HG03103 (cell line): ENCODE measurements around the gene NMRAL1.

ENCODE experiments used
- ATAC-seq: cut with Tn5 transposase; IDR thresholded peaks from one replicate; pipeline ENCODE4 v1.9.1; 2021; ENCODE audit warnings: low read depth; ENCODE audit not compliant: unreplicated experiment

Gene NMRAL1

GRCh38 chr16:4468972-4469371, 5.5 kb downstream of the NMRAL1 start:
- no peak for ATAC-seq

- ATAC-seq = no peak
Measured at GRCh38 chr16:4467916-4468315, 6.5 kb downstream of the NMRAL1 start.

- no peak for ATAC-seq
Measured at GRCh38 chr16:4465977-4466779, 8.2 kb downstream of the NMRAL1 start.

GRCh38 chr16:4463522-4464163, 10.8 kb downstream of the NMRAL1 start:
- ATAC-seq = no peak

GRCh38 chr16:4461250-4462085, 13.0 kb downstream of the NMRAL1 start:
- no peak for ATAC-seq

GRCh38 chr16:4460936-4461249, 13.5 kb downstream of the NMRAL1 start:
- no peak for ATAC-seq

- no peak for ATAC-seq
Measured at GRCh38 chr16:4455951-4456350, 18.5 kb downstream of the NMRAL1 start.

GRCh38 chr16:4455081-4455480, 19.3 kb downstream of the NMRAL1 start:
- ATAC-seq = no peak

- ATAC-seq = no peak
Measured at GRCh38 chr16:4454623-4455022, 19.8 kb downstream of the NMRAL1 start.

- ATAC-seq = no peak
Measured at GRCh38 chr16:4452674-4453073, 21.8 kb downstream of the NMRAL1 start.

GRCh38 chr16:4450931-4451519, 23.4 kb downstream of the NMRAL1 start:
- no peak for ATAC-seq

GRCh38 chr16:4450430-4450829, 24.0 kb downstream of the NMRAL1 start:
- ATAC-seq = no peak

GRCh38 chr16:4443986-4444385, 30.4 kb downstream of the NMRAL1 start:
- no peak for ATAC-seq

GRCh38 chr16:4443271-4443670, 31.2 kb downstream of the NMRAL1 start:
- no peak for ATAC-seq

GRCh38 chr16:4442371-4442770, 32.1 kb downstream of the NMRAL1 start:
- no peak for ATAC-seq

- ATAC-seq = no peak
Measured at GRCh38 chr16:4437366-4437765, 37.1 kb downstream of the NMRAL1 start.

GRCh38 chr16:4435337-4436067, 38.9 kb downstream of the NMRAL1 start:
- ATAC-seq = no peak

- ATAC-seq = no peak
Measured at GRCh38 chr16:4433914-4434787, 40.3 kb downstream of the NMRAL1 start.

- ATAC-seq = no peak
Measured at GRCh38 chr16:4433228-4433627, 41.2 kb downstream of the NMRAL1 start.
